Body of pancreas (tissue), 4 donors: ENCODE data around the gene CLEC9A. TPM values are rescaled to one million over a fixed set of nuclear protein-coding genes. Genes with fewer than 3 reads are reported as not detected.

Source experiments
- ATAC-seq: fragments of 150-250 bp; one replicate; pipeline ENCODE4 v1.9.1; 2016
- DNase-seq, 4 donors: peaks; one replicate each; pipeline ENCODE4 v3.0.0-alpha.2; 2019
- H3K27ac ChIP-seq, 4 donors: fragments of 200-600 bp; sonication (generic); 1 replicate in 3 of 4; 2 replicates in 1 of 4; pipeline versions ENCODE4 v1.5.1 to v1.6.1; 2016 to 2019; ENCODE audit warnings: mild to moderate bottlenecking in 1 of 4, mixed read lengths in 1 of 4, moderate library complexity in 1 of 4
- H3K27me3 ChIP-seq, 2 donors: fragments of 200-600 bp; sonication (generic); one replicate each; pipeline ENCODE4 v1.6.0; 2016; ENCODE audit warnings: mild to moderate bottlenecking in 1 of 2
- H3K36me3 ChIP-seq, 2 donors: fragments of 200-600 bp; sonication (generic); replicated peaks in 1 of 2; 2 replicates each; pipeline ENCODE4 v1.5.1; 2016; ENCODE audit warnings: low read depth in 2 of 2; ENCODE audit not compliant: insufficient read depth in 1 of 2
- H3K4me1 ChIP-seq: fragments of 200-600 bp; sonication (generic); one replicate; pipeline ENCODE4 v1.6.0; 2016
- H3K4me3 ChIP-seq, 2 donors: fragments of 200-600 bp; sonication (generic); 1 replicate in 1 of 2; 2 replicates in 1 of 2; pipeline ENCODE4 v1.5.1; 2016 to 2019
- H3K9me3 ChIP-seq, 3 donors: fragments of 200-600 bp; sonication (generic); 1 replicate in 2 of 3; 2 replicates in 1 of 3; pipeline ENCODE4 v1.5.1; 2016
- CTCF ChIP-seq, 7 experiments: fragments of 450-650 bp in 4 of 7; fragments of 200-600 bp in 3 of 7; sonication (generic) in 3 of 7; IDR thresholded peaks; one replicate each; pipeline ENCODE4 v1.5.1; 2016 to 2019; ENCODE audit warnings: antibody characterized with exemption in 7 of 7
- POLR2A ChIP-seq, 3 donors: fragments of 450-650 bp; IDR thresholded peaks; one replicate each; pipeline ENCODE4 v1.6.1; 2016; ENCODE audit warnings: antibody characterized with exemption in 3 of 3, mild to moderate bottlenecking in 2 of 3
- WGBS, 2 donors: methylation state at CpG; one replicate each; pipeline ENCODE4 v1.1.5; 2017; 5-methylcytosine and 5-hydroxymethylcytosine counted together
- intact Hi-C: fragments of 100-400 bp; cut with DNase I; formaldehyde crosslinking; loops from one replicate; pipeline ENCODE4 v1.15.1; 2023
- total RNA-seq, 2 donors: library from RNA; depleted of rRNA; stranded (reverse); fragments of >200 nt; gene quantifications; one replicate each; pipeline ENCODE4 v1.1.0, GENCODE V29; 2016

The CLEC9A gene
- total RNA-seq, 2 donors from 2014 or later, result 0.26 TPM; not detected in 1

- Histone ChIP-seq H3K36me3 (no peaks in the 10 kb centered on the region), H3K4me1 (no peaks in the 10 kb centered on the region), H3K27ac (no peak overlapping the region), H3K4me3 (no peak overlapping the region), H3K27me3 (no peaks in the 10 kb centered on the region), H3K9me3 (no peaks in the 10 kb centered on the region)
- no peak for TF ChIP-seq POLR2A (IDR thresholded peaks at IDR 0.05)
- ATAC-seq (no peak), DNase-seq (no peak)
- 47 to 54% methylated on average over 7 of the region's 7 CpGs for WGBS, 2 donors
- intact Hi-C loops, result no loop called here
These were observed 21.9 kb downstream of the CLEC9A start for GRCh38 chr12:10052193-10052913.

GRCh38 chr12:10058387-10058786 lies 27.9 kb downstream of the CLEC9A start:
- Histone ChIP-seq H3K4me1 (no peaks in the 10 kb centered on the region), H3K27ac (no peak overlapping the region), H3K4me3 (no peak overlapping the region), H3K36me3 (no peaks in the 10 kb centered on the region), H3K9me3 (no peaks in the 10 kb centered on the region), H3K27me3 (no peaks in the 10 kb centered on the region)
- no peak for DNase-seq
- ATAC-seq, result no peak
- intact Hi-C loops, result no loop called here
- WGBS, 2 donors, result 69 to 84% methylated on average over 5 of the region's 5 CpGs
- TF ChIP-seq CTCF (IDR thresholded peaks at IDR 0.05), result no peak
- no peak for TF ChIP-seq POLR2A (IDR thresholded peaks at IDR 0.05)

GRCh38 chr12:10065241-10065640 lies 34.8 kb downstream of the CLEC9A start:
- no peak for ATAC-seq
- DNase-seq, result no peak
- Histone ChIP-seq H3K4me3 (no peak overlapping the region), H3K9me3 (no peaks in the 10 kb centered on the region), H3K27ac (no peak overlapping the region), H3K36me3 (no peaks in the 10 kb centered on the region), H3K27me3 (no peaks in the 10 kb centered on the region), H3K4me1 (no peaks in the 10 kb centered on the region)
- 66 to 69% methylated on average over 4 of the region's 4 CpGs for WGBS, 2 donors
- TF ChIP-seq CTCF (IDR thresholded peaks at IDR 0.05), result no peak
- TF ChIP-seq POLR2A (IDR thresholded peaks at IDR 0.05), result no peak
- intact Hi-C loops, result no loop called here

- intact Hi-C loops, result no loop called here
- ATAC-seq (no peak), DNase-seq (no peak)
- no peaks in the 10 kb centered on the region for H3K36me3 ChIP-seq
- TF ChIP-seq CTCF (IDR thresholded peaks at IDR 0.05) (no peak), POLR2A (IDR thresholded peaks at IDR 0.05) (no peak)
- peak overlapping the region in 1 of 4 donors; percentile 46 for H3K27ac ChIP-seq
- H3K27me3 ChIP-seq, result no peaks in the 10 kb centered on the region
- 63 to 69% methylated on average over 4 of the region's 4 CpGs for WGBS, 2 donors
- H3K9me3 ChIP-seq, result no peaks in the 10 kb centered on the region
- H3K4me1 ChIP-seq, result no peaks in the 10 kb centered on the region
- H3K4me3 ChIP-seq, result no peak overlapping the region
These were observed 36.8 kb downstream of the CLEC9A start for GRCh38 chr12:10067264-10067663.

GRCh38 chr12:10067942-10068341 lies 37.5 kb downstream of the CLEC9A start:
- no peak for DNase-seq
- 6 to 12% methylated on average over 3 of the region's 3 CpGs for whole genome bisulfite sequencing, 2 donors
- Histone ChIP-seq H3K36me3 (no peaks in the 10 kb centered on the region), H3K4me3 (no peak overlapping the region), H3K27ac (peak overlapping the region in 3 of 4 donors; percentile 9 to 46 (median 35)), H3K9me3 (no peaks in the 10 kb centered on the region), H3K4me1 (no peaks in the 10 kb centered on the region), H3K27me3 (no peaks in the 10 kb centered on the region)
- ATAC-seq, result peak; percentile 65
- TF ChIP-seq POLR2A (IDR thresholded peaks at IDR 0.05), result no peak
- TF ChIP-seq CTCF (IDR thresholded peaks at IDR 0.05), result no peak
- intact Hi-C loops, result no loop called here
